Suprapubic skin (tissue), 4 donors: ENCODE results near the gene CD40LG. TPM values are rescaled to one million over a fixed set of nuclear protein-coding genes. Genes with fewer than 3 reads are reported as not detected.

ENCODE experiments used
- DNase-seq, 2 donors: peaks; one replicate each; pipeline ENCODE4 v3.0.0-alpha.2; 2019; ENCODE audit warnings: low spot score in 2 of 2
- H3K27ac ChIP-seq: fragments of 200-600 bp; sonication (generic); one replicate; pipeline ENCODE4 v1.5.1; 2019
- H3K27me3 ChIP-seq: fragments of 200-600 bp; sonication (generic); one replicate; pipeline ENCODE4 v1.5.1; 2019
- H3K36me3 ChIP-seq: fragments of 200-600 bp; sonication (generic); one replicate; pipeline ENCODE4 v1.5.1; 2019
- H3K4me1 ChIP-seq: fragments of 200-600 bp; sonication (generic); one replicate; pipeline ENCODE4 v1.5.1; 2019
- H3K4me3 ChIP-seq: fragments of 200-600 bp; sonication (generic); one replicate; pipeline ENCODE4 v1.5.1; 2019; ENCODE audit warnings: mild to moderate bottlenecking
- H3K9me3 ChIP-seq: fragments of 200-600 bp; sonication (generic); one replicate; pipeline ENCODE4 v1.5.1; 2019
- CTCF ChIP-seq, 2 donors: fragments of 200-600 bp in 1 of 2; fragments of 450-650 bp in 1 of 2; sonication (generic) in 1 of 2; IDR thresholded peaks; one replicate each; pipeline ENCODE4 v1.5.1; 2016 to 2019; ENCODE audit warnings: antibody characterized with exemption in 2 of 2, mild to moderate bottlenecking in 1 of 2, moderate library complexity in 1 of 2
- EP300 ChIP-seq: sonication (generic); formaldehyde crosslinking; IDR thresholded peaks from one replicate; pipeline ENCODE4 v1.6.1; 2017; ENCODE audit warnings: antibody characterized with exemption
- POLR2A ChIP-seq, 2 donors: fragments of 450-650 bp; IDR thresholded peaks; one replicate each; pipeline ENCODE4 v1.6.1; 2017; ENCODE audit warnings: antibody characterized with exemption in 2 of 2, mild to moderate bottlenecking in 2 of 2, moderate library complexity in 2 of 2
- POLR2AphosphoS5 ChIP-seq, 3 donors: sonication (generic); formaldehyde crosslinking; IDR thresholded peaks; one replicate each; pipeline ENCODE4 v1.6.1; 2017; ENCODE audit warnings: antibody characterized with exemption in 3 of 3
- WGBS: methylation state at CpG from one replicate; pipeline ENCODE4 v1.1.5; 2018; 5-methylcytosine and 5-hydroxymethylcytosine counted together
- total RNA-seq, 4 donors: library from RNA; depleted of rRNA; stranded (reverse); fragments of >200 nt; gene quantifications; one replicate each; pipeline ENCODE4 v1.1.0, GENCODE V29; 2016

Gene CD40LG
- total RNA-seq, 4 donors from 2014 or later: not detected

DNA sequence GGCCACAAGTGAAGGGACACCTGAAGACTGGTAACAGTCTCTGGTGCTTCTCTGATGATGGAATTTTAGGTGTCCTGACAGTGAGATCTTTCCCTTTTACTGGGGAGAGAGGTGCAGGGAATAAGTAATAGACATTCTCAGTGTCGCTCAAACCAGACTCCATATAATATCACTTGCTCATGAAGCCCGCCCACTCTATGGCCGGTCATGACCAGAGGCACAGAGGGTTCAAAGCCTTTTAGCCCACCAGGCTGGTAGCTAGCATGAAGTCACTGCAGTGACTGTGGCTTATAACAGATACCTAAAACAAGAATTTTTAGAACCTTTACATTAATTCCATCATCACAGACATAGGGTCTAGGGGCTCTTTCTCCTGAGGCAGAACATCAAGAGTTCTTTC, 2.9 kb downstream of the CD40LG start:
- no peaks in the 10 kb centered on the region for H3K9me3 ChIP-seq
- TF ChIP-seq EP300 (no peak), POLR2A (IDR thresholded peaks at IDR 0.05) (no peak), POLR2AphosphoS5 (IDR thresholded peaks at IDR 0.05) (no peak), CTCF (IDR thresholded peaks at IDR 0.05) (no peak)
- H3K36me3 ChIP-seq: no peaks in the 10 kb centered on the region
- DNase-seq: no peak
- WGBS: 94% methylated on average over 3 of the region's 3 CpGs
- H3K4me1 ChIP-seq: peaks cover 3% of the 10 kb centered on the region
- H3K27ac ChIP-seq: no peak overlapping the region
- no peaks in the 10 kb centered on the region for H3K27me3 ChIP-seq
- no peak overlapping the region for H3K4me3 ChIP-seq

- Histone ChIP-seq H3K36me3 (no peaks in the 10 kb centered on the region), H3K9me3 (no peaks in the 10 kb centered on the region)
- 51% methylated on average over 6 of the region's 6 CpGs for WGBS
Observed at GRCh38 chrX:136652822-136653723, 5.1 kb downstream of the CD40LG start.

DNA sequence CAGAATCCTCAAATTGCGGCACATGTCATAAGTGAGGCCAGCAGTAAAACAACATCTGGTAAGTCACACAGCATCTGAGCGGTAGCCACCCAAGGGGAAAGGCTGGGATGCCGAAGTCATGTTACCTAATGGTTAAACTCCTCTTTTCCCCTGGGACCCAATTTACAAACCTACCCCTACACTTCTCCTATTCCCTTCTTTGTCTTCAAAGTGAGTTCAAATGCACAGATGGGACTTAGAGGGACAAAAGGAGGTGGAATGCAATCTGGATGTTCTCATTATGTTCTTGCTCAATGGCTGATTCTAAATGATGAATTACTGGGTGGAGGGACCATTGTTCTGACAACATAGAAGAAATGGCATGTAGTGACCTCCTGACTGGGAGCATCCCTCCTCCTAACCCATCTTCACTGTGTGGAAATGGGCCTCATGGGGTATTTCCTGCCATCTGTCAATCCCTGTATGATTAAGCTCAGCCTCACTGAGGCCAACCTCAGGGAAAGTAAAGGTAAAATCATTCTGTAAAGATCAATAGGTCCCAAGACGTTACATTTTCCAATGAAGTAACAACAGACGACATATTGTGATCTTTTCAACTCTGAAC, 8.5 kb downstream of the CD40LG start:
- peaks cover 3% of the 10 kb centered on the region for H3K4me1 ChIP-seq
- H3K27ac ChIP-seq: no peak overlapping the region
- no peaks in the 10 kb centered on the region for H3K27me3 ChIP-seq
- DNase-seq: no peak
- no peak overlapping the region for H3K4me3 ChIP-seq
- WGBS: 84% methylated on average over 5 of the region's 5 CpGs
- no peaks in the 10 kb centered on the region for H3K36me3 ChIP-seq
- TF ChIP-seq CTCF (IDR thresholded peaks at IDR 0.05): no peak
- no peak for TF ChIP-seq POLR2AphosphoS5 (IDR thresholded peaks at IDR 0.05)
- TF ChIP-seq EP300: no peak
- TF ChIP-seq POLR2A (IDR thresholded peaks at IDR 0.05): no peak
- no peaks in the 10 kb centered on the region for H3K9me3 ChIP-seq

More at GRCh38 chrX:136652822-136653723, 5.1 kb downstream of the CD40LG start:
- Histone ChIP-seq H3K4me3 (no peak overlapping the region), H3K27me3 (no peaks in the 10 kb centered on the region), H3K27ac (no peak overlapping the region), H3K4me1 (peaks cover 3% of the 10 kb centered on the region)
- no peak for DNase-seq
- TF ChIP-seq POLR2A (IDR thresholded peaks at IDR 0.05): no peak
- no peak for TF ChIP-seq EP300
- TF ChIP-seq POLR2AphosphoS5 (IDR thresholded peaks at IDR 0.05): no peak
- no peak for TF ChIP-seq CTCF (IDR thresholded peaks at IDR 0.05)

DNA sequence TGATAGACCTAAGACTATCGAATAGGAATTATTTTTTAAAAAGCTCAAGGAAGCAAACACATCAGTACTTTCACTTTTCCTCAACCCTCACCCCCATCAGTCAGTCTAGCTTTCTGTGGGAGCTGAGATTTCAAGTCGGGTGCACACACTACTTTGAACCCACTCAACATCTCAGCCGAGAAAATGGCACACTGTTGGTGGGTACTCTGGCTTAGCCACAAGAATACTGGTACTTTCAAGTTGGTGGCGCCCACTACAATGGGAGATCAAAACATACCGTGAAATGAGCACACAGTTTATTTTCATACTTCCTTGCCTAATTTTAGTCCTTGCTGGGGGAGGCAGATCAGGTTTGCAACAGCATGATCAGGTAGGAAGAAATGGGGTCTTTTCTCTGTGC, 10.2 kb downstream of the CD40LG start:
- Histone ChIP-seq H3K9me3 (no peaks in the 10 kb centered on the region), H3K4me3 (no peak overlapping the region), H3K27me3 (no peaks in the 10 kb centered on the region), H3K4me1 (peaks cover 3% of the 10 kb centered on the region), H3K27ac (no peak overlapping the region), H3K36me3 (no peaks in the 10 kb centered on the region)
- TF ChIP-seq POLR2AphosphoS5 (IDR thresholded peaks at IDR 0.05): no peak
- DNase-seq: no peak
- WGBS: 78% methylated on average over 5 of the region's 5 CpGs

DNA sequence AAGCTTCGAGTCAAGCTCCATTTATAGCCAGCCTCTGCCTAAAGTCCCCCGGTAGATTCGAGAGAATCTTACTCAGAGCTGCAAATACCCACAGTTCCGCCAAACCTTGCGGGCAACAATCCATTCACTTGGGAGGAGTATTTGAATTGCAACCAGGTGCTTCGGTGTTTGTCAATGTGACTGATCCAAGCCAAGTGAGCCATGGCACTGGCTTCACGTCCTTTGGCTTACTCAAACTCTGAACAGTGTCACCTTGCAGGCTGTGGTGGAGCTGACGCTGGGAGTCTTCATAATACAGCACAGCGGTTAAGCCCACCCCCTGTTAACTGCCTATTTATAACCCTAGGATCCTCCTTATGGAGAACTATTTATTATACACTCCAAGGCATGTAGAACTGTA, 11.2 kb downstream of the CD40LG start:
- no peaks in the 10 kb centered on the region for H3K36me3 ChIP-seq
- H3K4me1 ChIP-seq: no peaks in the 10 kb centered on the region
- no peak overlapping the region for H3K4me3 ChIP-seq
- WGBS: 72% methylated on average over 9 of the region's 9 CpGs
- no peak for DNase-seq
- TF ChIP-seq CTCF (IDR thresholded peaks at IDR 0.05) (no peak), EP300 (no peak), POLR2A (IDR thresholded peaks at IDR 0.05) (no peak), POLR2AphosphoS5 (IDR thresholded peaks at IDR 0.05) (no peak)
- H3K9me3 ChIP-seq: no peaks in the 10 kb centered on the region
- H3K27me3 ChIP-seq: no peaks in the 10 kb centered on the region
- H3K27ac ChIP-seq: no peak overlapping the region
